HG03103 (cell line): ENCODE data around the gene ZNF425.
A peak's percentile ranks its signal among the peaks of the same experiment; 100 is the strongest.
"Not testable (repeated sequence)": the region's sequence is repeated elsewhere in the genome, so short reads cannot be mapped to it uniquely, and the experiment has no call there.

Experiments
- ATAC-seq: cut with Tn5 transposase; IDR thresholded peaks from one replicate; pipeline ENCODE4 v1.9.1; 2021; ENCODE audit warnings: low read depth; ENCODE audit not compliant: unreplicated experiment

The ZNF425 gene

GRCh38 chr7:149133028-149133710 lies 7.0 kb upstream of the ZNF425 start:
- ATAC-seq, result no peak

- no peak for ATAC-seq
These were observed 4.6 kb upstream of the ZNF425 start for GRCh38 chr7:149130572-149131198.

DNA sequence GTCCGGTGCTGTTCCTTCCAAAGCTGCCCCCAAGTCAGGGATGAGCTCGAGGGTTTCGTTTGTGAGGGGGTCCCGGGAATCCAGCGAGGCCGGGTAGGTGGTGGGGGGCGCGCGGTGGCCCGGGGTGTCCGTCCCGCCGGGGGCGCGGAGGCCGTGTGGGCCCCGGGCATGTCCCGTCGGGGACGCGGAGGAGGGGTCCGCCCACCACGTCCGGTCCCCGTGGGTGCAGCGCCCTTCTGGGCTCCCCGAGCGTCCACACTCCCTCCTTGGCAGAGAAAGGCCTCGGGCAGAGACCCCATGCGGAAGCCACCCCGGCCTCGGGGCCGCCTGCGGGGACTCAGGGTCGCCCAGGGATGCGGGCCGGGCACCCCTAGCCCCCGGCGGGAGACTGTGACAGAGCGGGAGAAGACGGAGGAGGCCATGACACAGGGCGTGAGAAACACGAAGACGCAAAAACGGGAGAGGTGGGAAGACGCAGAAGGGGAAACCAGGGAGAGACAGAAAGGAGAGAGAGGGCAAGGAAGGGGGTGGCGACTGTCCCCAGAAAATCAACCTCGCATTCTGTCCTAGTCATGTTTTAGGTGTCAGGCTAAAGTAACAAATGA lies 640 bp upstream of the ZNF425 start:
- peak; percentile 32 for ATAC-seq

GRCh38 chr7:149125189-149125862 lies 798 bp downstream of the ZNF425 start:
- no peak for ATAC-seq

GRCh38 chr7:149109969-149110368 lies 16.2 kb downstream of the ZNF425 start:
- no peak for ATAC-seq

DNA sequence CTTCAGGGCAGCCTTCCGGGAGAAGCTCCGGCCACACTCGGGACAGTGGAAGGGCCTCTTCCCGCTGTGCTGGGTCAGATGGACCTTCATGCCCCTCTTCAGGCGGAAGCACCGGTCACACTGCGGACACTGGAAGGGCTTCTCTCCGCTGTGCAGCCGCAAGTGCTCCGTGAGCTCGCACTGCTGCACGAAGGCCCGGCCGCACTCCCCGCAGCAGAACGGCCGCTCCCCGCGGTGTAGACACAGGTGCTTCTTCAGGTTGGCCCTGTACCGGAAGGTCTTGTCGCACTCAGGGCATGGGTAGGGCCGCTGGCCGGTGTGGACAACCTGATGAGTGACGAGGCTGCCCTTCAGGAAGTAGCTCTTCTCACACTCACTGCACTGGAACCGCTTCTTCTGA lies 21.4 kb downstream of the ZNF425 start:
- ATAC-seq, result no peak

- no peak for ATAC-seq
These were observed 21.9 kb downstream of the ZNF425 start for GRCh38 chr7:149104214-149104613.

DNA sequence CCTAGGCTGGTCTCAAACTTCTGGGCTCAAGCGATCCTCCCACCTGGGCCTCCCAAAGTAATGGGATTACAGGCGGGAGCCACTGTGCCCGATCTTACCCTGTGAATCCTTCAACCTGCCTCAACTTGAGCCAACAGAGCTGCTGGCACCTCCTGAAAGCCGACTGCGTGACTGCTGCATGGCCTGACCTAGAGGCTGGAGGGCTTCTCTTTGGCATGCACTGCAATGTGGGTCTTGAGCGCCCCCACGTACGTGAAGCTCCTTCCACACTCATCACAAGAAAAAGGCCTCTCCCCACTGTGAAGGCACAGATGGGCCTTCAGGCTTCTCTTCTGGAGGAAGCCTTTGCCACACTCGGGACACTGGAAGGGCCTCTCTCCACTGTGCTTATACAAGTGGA lies 22.7 kb downstream of the ZNF425 start:
- ATAC-seq, result no peak

DNA sequence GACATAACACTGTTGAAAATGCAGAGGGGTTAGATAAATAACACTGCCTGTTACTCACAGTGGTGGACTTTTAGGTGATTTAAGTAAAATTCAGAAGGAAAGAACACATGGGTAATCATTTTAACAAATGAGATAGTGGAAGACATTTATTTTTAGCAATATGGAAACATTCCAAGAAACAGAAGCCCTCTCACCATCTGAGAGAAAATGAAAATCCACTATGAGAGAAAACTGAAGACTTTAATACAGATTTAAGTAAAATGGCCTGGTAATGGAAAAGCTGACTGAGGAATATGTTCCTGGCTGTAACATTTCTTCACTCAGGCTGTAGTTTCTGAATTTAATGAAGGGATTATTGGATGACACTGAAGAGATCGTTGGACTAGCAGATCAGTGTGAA lies 23.5 kb downstream of the ZNF425 start:
- ATAC-seq, result no peak

- no peak for ATAC-seq
These were observed 25.3 kb downstream of the ZNF425 start for GRCh38 chr7:149100821-149101220.

- ATAC-seq, result no peak
These were observed 27.1 kb downstream of the ZNF425 start for GRCh38 chr7:149099058-149099457.

DNA sequence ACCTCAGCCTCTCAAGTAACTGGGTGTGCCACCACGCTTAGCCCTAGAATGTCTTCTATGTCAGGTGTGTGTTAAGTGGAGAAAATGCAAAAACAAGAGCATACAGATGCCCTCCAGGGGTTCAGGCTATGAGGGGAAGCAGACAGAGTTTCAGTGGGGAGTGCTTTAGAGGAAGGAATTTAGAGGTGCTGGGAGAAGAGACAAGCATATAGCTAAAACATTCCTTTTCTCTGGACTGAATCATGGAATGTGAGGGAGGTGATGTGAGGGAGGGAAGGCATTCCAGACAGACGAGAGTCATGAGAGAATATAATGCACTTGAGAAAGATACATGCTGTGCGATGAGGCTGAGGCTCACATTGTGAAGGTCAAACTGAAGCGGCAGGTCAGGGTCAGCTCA lies 29.0 kb downstream of the ZNF425 start:
- no peak for ATAC-seq

DNA sequence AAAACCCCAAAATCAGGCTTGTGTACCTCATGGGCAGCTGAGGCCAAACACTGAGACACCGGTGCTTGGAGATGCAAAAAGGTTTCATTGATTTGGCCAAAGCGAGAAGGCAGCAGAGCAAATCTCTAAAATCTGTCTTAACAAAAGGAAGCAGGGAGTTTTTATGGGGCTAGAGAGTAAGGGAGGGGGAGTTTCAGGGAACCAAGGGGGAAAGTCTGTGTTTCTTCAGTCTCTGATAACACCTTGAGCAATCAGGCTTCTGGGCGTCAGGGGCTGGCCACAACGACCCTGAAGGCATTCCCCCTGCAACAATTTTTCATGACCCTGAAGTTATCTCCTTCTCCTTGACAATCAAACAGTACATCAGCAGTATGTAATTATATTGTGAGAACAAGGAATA lies 32.9 kb downstream of the ZNF425 start:
- no peak for ATAC-seq

- not testable (repeated sequence) for ATAC-seq
These were observed 33.9 kb downstream of the ZNF425 start for GRCh38 chr7:149092244-149092643.

DNA sequence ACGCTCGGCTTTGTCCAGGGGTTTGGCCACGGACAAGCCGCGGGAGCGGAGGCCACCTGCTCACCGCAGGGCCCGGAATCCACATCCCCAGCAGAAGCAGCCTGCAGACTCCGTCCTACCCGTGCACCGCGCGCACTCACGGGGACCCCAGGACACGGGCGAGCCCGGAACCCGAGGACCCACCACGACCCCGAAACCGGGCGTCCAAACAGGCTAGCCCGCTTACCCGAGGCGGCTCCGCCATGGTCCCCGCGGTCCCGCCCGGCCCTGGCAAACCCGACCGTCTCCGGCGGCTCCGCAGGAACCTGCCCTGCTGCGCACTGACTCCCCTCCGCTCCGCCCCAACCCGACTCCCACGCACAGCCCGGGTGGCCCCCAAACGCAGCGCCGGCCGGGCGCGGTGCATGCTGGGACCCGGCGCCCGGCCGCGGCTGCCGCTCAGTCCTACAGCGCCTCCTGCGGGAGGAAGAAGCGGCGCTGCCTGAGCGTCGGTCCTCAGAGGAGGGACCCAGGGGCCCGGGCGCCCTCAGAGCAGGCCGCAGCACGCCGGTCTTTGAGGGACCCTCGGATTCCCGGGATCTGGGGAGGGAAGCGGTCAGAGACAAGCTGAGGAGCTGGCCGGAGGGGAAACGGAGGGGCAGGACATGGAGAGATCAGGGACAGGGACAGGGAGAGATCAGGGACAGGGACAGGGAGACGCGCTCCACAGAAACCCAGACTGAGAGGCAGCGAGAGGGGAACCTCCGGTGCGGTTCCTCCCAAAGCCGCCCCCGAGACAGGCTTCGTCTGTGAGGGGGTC lies 35.5 kb downstream of the ZNF425 start, which contains the start of gene ZNF786:
TSS of gene ZNF786 (minus strand) at position 322 of the 799 bp plus-strand sequence. CDS start at position 244, 78 bp downstream.
- peak; percentile 79 for ATAC-seq

DNA sequence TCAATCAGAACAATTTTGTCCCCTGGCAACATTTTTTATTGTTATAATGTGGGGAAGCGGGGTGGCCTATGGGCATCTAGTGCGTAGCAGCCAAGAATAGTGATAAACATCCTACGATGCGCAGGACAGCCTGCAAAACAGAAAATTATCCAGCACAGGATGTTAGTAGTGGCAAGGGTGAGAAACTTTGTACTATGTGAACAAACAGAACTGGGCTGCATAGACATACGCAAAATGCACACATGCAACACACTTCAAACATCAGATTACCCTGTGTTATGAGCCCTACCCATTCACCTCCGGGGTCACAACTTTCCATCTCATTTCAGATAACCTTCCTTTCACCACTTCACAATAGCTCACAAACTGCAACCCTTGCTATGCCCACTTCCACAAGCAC lies 38.7 kb downstream of the ZNF425 start:
- ATAC-seq, result no peak

GRCh38 chr7:149085866-149086265 lies 40.3 kb downstream of the ZNF425 start:
- ATAC-seq, result no peak

GRCh38 chr7:149084407-149084806 lies 41.7 kb downstream of the ZNF425 start:
- ATAC-seq, result no peak

- ATAC-seq, result no peak
These were observed 44.2 kb downstream of the ZNF425 start for GRCh38 chr7:149081914-149082313.

GRCh38 chr7:149077594-149077993 lies 48.5 kb downstream of the ZNF425 start:
- ATAC-seq, result no peak

GRCh38 chr7:149075286-149075685 lies 50.8 kb downstream of the ZNF425 start:
- no peak for ATAC-seq
